ENCODE data around the gene ITGA11.

The ITGA11 gene

DNA sequence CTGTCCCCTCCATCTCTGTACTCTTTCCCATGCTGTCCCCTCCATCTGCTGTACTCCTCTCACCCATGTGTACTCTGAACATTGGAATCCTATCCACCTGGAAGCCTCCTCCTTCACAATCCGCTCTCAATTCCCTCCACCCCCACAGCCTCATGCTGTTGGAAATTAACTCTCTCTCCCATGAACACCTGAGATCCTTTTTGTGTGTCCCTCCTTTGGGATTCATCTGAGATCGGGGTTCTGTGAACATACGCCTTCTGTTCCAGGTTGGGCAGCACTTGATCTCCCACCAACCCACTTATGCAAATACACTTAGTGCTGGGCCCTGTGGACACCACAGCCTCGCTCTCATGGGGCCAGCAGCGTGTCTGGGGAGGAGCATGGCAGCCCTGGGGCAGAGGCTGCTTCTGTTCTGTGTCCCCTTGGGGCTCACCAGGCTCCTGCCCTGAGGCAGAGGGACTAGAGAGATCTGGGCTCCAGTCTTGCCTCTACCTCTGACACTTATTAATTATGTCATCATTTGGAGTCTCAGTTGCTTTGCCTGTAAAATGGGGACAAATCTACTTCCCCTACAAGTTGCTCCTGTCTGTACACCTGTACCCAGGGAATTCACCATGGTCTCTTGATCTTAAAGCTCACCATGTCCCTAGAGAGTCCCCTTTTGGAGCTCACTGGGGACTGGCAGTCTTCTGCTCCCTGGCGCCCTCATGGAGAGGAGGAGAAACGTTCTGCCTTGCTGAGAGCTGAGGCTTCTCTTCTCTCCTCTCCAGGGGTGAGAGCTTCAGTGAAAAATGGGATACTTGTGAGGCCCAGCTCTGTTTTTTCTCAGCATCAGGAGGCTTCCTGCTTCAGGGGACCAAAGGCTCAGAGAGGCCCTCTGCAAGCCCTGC lies 42.7 kb downstream of the ITGA11 start:
- no peak for DNase-seq

DNA sequence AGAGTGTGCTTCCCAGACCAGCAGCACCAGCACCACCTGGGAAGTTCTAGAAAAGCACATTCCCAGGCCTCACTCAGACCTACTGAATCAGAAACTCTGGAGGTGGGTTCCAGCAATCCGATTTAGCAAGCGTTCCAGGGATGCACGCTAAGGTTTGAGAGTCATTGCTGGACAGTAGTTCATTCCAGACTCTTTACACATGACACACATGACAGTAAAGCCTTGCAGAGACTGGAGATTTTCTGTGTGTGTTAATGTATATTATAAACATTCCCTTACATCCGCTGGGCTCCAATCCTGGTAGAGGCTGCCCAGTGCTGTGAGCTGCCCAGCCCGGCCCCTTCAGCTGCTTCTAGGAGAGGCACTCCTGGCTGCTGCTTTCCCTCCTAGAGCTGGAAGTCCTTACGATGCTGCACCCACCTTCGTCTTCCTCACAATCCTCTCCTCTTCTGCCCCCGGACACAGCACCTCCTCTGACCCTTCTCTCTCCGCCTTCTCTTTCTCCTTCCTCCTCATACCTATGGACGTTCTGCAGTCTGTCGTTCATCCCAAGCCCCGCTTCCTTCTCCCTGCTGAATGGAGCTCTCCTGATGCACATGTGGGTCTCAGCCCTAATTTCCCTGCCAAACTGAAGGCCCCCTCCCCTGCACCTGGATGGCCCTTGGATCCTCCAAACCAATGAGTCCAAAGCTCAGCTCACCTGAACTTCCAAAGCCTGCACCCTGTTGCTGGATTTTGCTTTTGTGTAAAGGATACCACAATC lies 44.4 kb downstream of the ITGA11 start:
- no peak for DNase-seq

DNA sequence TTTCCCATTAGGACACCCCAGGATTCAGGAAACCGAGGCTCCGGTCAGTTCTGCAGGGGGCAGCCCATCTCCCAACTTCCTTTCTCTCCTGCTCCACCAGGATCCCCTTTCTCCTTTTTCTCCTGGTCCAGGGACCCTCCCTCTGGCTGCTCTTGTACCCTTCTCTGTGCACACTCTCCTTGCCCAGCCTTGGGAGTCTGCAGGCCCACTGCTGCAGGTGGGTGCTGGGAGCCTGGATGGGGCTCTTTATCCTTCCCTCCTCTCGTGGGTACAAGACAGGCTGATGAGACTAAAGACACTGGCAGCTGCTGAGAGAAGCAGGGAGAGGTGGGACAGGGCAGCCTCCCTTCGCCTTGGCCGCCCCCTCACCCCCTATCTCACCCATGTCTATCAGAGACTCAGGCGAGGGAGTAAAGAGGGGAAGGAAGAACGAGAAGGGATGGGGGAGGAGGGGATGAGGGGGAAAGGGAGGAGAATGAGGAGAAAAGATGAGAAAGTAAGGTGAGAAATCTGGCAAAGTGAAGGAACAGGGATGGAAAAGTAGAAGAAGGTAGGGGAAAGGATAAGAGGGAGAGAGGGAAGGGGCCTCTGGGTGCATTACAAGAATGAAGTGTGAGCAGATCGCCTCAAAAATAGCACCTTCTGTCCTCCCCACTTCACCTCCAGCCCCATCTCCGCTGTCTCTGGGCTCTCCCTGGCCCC lies 45.2 kb downstream of the ITGA11 start:
- DNase-seq: no peak

DNA sequence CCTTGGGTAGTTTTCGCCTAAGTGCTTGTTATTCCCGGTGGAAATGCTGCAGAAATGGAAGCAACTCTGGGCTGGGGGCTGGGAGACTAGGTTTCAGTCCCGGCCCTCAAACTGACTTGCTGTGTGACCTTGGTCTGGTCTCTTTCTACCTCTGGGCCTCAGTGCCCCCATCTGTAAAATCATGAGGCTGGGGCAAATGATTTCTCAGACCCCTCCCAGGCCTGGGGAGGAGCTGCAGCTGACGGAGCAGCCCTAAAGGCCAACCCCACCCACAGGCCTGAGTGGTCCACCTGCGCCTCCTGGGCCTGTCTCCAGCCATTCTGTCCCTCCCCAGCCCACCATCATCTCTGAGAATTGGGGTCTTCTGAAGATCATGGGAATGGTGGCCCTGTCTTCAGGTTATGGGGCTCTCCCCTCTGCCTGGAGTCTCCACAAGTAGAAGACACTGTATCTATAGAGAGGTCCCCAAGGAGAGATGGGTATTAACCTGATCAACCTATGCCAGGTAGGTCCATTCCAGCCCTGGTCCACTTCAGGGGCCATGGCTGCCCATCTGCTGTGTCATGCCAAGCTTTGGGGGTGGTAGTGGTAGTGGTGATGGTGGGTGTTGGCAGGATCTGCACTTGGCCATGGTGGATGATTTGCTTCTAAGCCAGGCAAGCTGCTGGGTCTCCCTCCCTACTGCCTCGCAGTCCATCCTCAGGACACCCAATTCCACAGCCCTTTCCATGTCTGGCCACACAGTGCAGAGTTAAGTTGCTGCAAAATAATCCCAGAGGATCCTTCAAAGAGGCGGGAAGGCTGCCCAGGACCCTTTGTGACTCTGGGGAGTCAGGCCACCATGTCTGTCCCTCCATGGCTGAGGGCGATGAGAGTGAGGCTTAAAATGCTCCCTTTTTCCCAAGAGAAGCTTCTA lies 46.0 kb downstream of the ITGA11 start:
- no peak for DNase-seq

DNA sequence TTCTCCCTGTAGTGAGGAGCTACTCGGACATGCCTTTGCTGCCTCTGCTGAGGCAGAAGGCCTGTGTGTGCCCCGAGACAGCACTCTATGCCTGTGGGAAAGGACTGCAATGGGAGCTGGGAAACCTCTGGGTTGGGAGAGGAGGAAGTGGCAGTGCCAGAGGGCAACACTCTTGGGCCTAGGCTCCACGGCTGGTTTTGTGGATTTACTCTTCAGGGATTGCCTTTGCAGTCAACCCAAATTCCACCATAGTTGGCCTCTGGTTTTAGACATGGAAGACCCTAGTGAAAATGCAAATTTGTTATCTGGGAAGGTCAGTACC lies 46.8 kb downstream of the ITGA11 start:
- DNase-seq: no peak

DNA sequence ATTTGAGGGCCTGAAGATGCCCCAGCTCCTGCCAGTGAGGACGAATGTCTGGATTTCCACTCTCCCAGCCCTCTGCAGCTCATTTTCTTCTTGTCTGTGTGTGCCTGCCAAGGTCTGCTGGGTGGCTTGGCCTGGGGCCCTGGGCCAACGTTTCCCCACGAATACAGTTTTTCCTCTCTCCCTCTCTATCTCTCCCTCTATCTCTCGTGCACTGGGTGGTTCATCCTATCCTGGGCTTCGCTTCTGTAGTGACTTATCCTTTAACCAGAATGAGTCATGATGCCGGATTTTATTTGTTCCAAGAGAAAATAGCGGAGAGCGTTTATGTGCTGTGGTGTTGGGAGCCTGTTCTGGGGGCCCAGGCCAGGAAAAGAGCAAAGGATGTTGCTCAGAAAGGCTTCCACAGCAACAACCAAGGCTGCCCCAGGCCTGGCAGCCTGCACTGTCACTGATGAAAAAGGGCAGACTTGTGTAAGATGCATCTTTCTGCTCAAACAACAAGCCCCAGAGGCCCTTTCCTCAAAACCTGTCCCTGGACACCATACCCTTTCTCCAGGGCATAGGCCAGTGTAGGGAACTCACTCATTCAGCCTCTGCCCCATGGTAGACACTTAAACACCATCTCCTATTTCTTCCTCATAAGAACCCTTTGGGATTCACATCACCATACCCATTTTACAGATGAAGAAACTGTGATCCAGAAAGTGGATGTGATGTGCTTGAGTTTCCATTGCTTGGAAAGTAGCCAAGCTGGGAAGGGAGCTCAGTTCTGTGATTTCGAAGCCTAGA lies 47.3 kb downstream of the ITGA11 start:
- no peak for DNase-seq

DNA sequence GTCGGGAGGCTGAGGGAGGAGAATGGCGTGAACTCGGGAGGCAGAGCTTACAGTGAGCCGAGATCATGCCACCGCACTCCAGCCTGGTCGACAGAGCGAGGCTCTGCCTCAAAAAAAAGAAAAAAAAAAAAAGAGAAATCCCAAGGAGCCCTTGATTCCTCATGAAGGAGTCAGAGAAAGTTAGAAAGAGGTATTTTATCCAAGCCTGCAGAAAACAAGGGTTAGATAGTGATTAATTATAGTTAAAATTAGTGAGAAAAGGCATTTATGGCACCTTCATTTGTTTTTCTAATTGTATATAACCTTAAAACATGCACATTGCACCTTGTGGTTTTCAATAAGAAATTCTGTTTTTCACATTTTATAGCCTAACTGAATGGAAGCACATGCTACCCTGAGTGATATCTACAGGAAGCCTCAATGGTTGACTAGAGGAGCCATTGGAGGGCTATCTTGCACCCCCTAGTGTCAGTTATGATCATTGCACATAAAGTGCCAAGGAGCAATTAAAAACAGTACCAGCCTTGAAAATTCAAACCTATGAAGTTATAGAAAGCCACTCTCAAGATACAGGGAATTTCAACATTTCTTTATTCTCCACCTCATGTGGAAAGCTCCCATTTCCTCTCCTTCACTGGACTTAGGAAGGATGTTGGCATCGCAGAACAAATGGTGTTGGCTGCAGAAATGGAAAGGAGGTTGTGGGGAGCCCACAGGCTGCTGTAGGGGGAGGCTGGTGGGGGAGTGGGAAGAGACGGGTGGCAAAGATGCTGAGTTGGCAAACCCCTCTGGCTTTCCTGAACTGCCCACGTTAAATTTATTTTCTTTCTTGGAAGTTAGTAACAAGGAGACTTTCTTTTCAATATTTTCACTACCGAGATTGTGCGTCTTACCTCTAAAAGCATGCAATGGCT lies 48.5 kb downstream of the ITGA11 start:
- no peak for DNase-seq

DNA sequence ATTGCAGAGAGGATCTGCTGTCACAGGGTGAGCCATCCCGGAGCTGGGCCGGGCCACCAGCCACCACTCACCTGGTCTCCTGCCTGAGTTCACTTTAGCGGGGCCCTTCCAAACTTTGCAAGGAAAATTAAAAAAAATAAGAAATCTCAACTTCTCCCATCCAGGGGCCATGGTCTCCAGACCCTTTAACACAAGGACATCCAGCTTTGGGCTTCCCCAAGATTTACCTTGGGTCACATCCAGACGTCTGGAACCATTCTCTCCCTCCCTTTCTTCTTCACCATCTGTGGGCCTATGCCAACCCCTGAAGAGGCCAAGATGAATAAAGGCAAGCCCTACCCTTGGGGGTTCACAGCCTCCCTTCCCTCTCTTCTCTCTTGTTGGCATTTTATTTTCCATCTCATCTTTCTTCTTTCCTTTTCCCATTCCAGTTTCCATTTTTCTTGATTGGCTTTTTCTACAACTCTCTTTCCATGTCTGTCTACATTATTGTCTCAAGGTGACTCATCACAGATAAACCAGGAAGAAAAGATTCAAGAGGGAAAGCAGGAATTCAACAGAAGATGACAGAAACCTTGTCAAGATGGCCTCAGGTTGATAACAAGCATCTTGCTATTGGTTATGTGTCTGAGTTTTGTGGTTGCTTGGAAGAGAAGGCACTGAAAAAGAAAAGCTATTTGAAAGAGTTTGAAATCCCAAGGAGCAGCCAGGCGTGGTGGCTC lies 49.5 kb downstream of the ITGA11 start:
- DNase-seq: no peak

DNA sequence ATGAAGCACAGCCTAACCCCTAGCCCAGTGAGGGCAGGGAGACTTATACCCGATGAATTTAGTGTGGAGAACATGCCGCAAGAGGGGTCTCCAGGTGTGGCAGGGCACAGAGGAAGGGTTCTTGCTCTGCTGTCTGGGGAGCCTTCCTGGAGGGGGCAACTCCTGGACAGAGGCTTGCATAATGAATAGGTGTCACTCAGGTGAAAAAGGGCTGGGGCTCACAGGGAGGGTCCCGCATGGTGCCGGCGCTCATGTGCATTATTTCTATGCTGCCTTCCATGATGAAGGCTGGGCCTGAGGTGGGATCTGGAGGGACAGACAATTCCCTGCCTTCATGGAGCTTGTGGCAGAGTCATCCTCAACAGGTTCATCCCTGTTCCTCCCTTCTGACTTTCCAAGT lies 51.5 kb downstream of the ITGA11 start:
- DNase-seq: no peak

DNA sequence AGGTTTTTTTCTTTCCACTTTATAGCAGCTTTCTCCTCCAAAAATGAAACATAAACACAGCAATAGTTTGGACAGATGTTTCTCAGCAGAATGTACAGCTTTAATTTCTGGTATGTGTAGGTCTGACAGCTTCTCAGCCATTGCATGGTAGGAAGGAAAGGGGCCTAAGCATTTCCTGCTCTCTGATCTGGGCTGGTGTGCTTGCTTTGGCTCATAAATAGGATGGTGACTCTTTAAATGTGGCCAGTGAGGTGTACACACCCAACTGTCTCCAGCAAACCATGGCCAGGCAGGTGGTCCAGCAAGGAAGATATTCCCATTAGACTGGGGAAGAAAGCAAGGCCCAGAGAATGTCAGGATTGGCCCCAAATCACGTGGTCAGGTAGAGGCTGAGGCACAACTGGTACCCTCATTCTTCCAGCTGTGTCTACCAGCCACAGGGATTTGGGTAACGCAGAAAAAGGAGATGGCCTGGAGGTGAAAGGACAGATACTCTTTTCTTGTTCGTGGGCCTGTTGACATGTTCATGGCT lies 52.1 kb downstream of the ITGA11 start:
- DNase-seq: no peak

DNA sequence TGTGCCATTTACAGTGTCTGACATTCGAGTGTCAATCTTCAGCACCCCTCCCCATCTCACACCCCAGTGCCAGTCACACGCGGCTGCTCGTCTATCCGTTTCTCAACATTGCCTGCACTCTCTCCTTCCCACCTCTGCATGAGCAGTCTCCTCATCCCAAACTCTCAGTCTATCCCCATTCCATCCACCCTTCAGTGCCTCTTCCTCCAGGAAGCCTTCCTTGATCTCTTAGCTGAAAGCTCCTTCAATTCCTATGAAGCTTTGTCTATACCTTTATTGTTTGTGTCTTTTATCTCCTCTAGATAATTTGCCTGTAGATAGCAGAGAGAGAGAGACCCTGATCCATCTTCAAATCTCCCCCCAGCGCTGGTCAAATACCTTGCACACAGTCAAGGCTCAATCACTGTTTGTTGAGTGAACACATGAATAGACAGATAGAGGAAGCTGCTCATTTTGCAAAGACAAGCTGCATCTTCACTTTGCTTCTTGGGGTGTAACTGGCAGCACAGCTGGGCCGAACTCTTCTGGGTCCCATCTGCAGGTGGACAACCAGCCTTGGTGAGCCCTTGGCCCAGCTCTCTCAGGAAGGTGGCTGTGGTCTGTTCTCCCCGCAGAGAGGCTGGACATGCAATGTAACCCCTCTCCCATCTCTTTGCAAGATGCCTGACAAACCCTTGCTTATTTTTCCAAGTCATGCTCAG lies 52.8 kb downstream of the ITGA11 start:
- DNase-seq: no peak

DNA sequence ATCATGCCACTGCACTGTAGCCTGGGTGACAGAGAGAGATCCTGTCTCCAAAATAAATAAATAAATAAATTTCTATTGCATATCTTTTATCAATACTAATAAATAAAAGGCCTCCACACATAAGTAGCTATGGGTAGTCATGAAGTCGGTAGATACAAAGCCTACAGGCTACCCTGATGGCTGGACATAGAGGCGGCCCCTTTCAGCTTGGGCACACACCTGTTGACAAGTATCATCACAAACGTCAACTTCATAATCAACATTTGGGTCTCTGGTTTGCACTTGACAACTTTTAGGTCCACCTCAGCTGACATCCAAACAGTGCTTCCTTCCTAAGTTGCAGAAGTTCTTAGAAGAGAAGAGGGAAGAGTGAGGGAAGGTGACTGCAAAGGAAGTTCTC lies 53.4 kb downstream of the ITGA11 start:
- DNase-seq: no peak

DNA sequence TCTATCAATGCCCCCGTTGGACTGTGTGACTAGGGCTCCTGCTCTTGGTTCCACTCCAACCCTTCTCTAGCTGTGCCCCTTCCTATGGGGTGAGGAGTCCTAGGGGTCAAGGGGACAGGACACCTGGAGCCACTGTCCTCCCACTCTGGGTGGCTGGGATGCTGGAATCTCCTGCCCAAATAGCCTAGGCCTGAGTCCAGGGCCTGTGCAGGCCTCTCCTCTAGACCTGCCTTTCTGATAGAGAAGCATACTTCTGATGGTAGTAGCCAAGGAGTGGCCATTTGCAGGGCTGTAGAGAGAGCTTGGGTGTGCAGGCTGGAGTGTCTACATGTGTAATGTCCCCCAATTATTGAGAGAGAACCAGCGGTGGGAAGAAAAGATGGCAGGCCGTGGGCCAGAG lies 54.2 kb downstream of the ITGA11 start:
- no peak for DNase-seq

DNA sequence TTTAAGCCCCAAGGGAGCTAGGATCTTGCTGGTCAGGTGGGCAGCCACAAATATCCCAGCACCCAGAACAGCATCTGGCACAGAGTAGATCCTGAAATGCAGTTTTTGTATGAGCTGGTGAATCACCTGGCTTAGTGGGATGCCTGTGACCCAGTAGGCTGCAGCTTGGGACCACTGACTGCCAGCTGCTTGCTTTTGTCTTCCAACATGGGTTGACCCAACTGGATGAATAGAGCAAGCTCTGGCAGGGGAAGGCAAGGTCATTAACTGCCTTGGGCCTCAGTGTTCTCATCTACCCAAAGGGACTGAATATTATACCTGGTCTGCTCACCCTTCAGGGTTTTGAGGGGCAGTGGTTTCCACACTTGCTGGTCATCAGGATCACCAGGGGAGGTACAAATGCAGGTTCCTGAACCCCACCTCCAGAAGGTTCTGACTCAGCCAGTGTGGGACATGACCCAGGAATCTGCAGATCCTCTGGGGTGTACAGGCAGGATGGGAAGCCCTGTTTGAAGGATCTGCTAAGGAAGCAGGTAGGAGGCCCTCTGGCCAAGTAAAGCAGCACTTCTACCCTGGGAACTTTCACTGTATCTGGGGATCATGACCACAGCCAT lies 55.4 kb downstream of the ITGA11 start:
- no peak for DNase-seq

DNA sequence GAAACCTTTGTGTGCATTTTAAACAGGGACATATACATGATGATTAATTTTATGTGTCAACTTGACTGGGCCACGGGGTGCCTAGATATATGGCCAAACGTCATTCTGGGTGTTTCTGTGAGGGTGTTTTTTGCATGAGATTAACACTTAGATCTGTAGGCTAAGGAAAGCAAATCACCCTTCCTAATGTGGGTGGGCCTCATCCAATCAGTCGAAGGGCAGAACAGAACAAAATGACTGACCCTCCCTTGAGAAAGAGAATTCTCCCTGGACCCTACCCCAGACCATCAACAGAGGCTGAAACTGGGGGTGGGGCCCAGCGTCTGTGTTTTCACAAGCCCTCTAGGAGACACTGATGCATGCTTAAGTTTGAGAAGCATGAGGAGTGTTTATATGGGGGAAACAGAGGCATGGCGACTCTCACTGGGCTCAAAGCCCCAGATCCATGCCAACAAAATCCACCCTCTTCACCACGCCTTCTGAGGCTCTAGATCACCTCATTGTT lies 56.2 kb downstream of the ITGA11 start:
- DNase-seq: no peak

DNA sequence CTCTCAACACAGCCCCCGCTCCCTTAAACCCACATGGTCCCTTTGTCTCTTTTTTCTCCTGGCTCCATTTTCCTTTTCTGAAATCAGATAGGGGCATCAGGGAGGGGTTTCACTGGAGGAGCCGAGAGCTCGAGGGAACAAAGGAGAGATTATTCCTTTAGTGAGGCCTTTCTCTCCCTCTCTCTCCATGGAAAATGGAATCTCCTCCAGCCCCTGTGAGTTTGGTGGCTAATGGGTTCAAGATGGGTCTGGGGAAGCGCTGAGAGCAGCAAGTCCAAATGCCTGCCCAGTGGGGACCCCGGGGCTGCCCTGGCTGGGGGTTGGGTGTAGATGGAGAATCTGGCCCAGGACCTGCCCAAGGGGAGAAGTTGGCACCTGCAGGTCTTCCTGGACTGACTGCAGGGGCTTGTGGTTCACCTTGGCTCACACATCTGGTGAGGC lies 56.8 kb downstream of the ITGA11 start:
- DNase-seq: no peak

DNA sequence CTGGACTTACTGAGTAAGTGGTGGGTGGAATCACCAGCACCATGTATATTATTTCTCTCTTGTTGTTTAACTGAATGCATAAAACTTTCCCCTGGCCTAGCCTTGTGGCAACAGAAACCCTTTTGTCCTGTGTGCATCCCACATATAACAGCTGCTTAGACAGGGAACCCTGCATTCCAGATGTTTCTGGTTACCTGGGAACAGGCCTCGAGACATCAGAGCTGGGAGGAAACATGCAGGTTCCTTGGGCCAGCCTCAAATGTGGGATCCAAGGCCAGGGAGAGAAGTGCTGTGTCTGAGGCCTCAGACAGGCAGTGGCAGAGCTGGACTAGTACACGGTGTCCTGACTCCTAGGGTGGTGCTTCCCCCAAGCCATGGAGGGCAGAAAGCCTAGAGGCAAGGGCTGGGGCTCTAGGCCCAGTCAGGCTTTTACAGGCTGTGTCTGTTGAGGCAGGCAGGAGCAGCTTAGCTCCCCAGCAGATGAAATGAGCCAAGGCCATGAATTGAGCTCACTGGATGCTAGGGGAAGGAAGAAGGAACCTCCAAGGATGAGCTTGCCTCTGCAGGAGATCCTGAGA lies 57.7 kb downstream of the ITGA11 start:
- DNase-seq: no peak

DNA sequence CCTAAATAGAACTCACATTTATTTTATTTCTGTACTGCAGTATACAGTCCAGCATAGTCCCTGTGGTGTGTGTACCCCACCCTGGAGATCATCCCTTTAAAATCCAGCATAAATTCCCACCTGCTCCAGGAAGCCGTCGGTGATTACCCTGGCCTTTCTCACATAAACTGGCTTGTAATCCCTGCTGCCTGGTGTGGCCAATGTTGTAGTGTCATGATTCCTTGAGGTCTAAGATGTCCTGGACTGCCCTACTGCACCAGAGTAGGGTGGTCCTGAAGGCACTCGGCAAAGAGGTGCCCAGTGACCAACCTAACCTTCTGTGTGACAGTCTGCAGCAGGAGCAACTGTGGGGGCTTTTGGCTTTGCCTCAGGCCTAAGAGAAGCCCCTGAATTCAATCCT lies 58.9 kb downstream of the ITGA11 start:
- no peak for DNase-seq
